Activated CD4-positive, alpha-beta T cell treated with anti-CD3 and anti-CD28 coated beads, Interleukin-2, Interleukin-6, amounts not matched to agents 100 ng/mL and 50 ng/mL, durations not matched to agents 16 hours and 8 hours (primary cell): ENCODE measurements around the gene NCOA4.
"Not testable (repeated sequence)": the region's sequence is repeated elsewhere in the genome, so short reads cannot be mapped to it uniquely, and the experiment has no call there.

Experiments
- DNase-seq: peaks from one replicate; pipeline ENCODE4 v3.0.0-alpha.2; 2020

Gene NCOA4

GRCh38 chr10:46030091-46030937 is at the start of gene NCOA4:
TSS of gene NCOA4 (minus strand) at chr10:46030623. CDS start at chr10:46016680, 13,943 bp downstream.
- peak; percentile 97 for DNase-seq

- no peak for DNase-seq
These were observed 49.6 kb upstream of the NCOA4 start for GRCh38 chr10:46079831-46080585.

GRCh38 chr10:46077731-46078413 is 47.4 kb upstream of the NCOA4 start:
- no peak for DNase-seq

DNA sequence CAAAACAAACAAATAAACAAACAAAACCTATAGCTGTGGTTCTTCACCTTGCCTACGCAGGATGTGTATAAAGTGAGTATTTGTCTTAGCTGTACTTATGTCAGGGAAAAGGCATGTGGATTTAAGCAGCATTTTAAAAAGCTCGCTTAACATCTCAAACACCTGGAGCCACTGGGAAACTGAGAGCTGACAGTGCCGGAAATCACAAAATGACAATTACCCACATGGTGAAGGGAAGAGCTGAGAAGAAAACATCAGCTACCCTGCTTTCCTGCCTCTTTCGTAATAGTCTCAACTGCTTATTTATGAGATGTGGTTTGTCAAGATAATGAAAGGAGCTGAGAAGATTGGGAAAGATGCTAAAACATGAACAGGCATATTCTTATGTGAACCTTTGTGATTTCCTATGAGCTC is 46.7 kb upstream of the NCOA4 start:
- no peak for DNase-seq

DNA sequence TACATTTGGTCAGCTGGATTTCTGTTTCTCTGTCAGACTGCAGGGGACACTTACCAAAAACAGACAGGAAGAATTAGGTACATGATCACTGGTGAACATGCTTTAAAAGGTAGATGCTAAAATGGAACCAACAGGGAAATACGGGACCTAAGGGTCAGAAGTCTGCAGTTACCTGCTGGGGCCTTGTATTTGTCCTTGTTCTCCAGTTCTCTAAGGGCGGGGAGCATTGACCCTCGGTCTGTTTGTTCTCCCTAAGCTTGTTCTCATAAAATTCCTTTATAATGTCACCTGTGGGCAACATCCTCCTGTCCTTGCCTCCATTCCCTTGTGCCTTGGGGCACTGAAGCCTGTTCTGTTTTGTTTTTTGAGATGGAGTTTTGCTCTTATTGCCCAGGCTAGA is 45.4 kb upstream of the NCOA4 start:
- no peak for DNase-seq

GRCh38 chr10:46074196-46074946 is 43.9 kb upstream of the NCOA4 start:
- DNase-seq: no peak

DNA sequence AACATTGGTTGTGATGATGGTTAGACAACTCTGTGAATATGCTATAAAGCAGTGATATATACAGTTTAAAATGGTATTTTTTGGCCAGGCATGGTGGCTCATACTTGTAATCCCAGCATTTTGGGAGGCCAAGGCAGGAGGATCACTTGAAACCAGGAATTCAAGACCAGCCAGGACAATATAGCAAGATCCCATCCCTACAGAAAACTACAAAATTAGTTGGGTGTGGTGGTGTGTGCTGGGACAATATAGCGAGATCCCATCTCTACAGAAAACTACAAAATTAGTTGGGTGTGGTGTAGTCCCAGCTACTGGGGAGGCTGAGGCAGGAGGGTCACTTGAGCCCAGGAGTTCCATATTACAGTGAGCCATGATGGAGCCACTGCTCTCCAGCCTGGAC is 43.1 kb upstream of the NCOA4 start:
- no peak for DNase-seq

GRCh38 chr10:46070749-46071148 is 40.3 kb upstream of the NCOA4 start:
- DNase-seq: no peak

DNA sequence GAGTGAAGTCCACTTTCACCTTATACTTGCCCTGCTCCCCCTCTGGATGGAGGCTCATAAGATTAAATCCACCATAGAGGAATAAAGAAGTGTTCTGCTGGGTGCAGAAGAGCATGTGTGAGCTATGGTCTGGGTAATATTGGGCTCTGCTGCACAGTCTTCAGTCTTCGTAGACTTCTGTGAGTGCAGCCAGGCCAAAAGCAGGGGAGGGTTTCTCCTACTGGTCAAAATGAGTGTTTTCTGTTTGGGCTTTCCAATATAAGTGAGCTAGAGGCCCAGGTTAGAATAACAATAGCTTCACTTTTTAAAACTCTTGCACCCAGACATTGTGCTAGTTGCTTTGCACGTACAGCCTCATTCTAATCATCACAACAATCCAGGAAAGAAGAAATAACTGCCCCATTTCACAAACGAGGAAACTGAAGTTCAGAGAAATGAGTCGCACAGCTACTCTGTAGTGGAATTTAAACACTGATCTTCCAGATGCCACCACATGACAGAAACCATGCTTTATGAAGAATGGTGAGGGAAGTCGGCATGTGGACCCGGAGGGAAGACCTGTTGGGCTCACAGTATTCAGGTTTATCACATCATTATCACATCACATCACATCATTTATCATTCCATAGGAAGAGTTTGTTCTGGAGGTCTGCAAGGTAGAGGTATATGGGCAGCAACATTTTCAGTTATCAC is 39.5 kb upstream of the NCOA4 start:
- DNase-seq: no peak

DNA sequence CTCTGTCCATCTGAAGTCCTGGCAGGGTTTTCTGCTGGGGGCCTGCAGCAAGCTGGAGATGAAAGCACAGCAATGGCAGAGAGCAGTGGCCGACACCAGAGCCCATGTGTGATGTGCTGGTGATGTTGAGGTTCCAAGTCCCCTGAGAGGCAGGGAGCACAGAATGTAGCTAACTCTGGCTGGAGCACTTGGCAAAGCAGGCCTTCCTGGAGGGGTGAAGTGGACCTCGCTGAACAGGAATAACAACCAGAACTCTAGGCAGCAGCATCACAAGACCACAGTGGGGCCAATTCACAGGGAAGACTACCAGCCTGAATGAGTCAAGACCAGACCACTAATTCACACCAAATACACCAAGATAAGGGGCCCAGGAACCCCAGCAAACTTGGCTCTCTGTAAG is 38.5 kb upstream of the NCOA4 start:
- no peak for DNase-seq

DNA sequence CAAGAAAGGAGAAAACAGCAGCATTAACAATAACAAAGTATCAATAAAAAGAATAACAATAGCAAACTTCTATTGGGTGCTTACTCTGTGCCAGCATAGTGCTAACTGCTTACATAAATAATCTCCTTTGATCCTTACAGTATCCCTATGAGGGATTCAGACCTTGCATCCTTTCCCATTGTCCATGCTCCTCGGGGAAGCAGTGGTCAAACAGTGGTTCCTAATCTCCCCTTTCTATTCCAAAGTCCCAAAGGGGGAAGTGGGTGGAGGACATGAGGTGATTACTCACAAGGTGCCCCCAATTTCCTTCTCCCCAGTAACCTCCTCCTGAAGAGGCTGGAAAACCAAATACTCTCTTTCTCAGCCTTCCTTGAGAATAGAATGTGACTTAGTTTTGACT is 37.7 kb upstream of the NCOA4 start:
- no peak for DNase-seq

GRCh38 chr10:46064269-46064817 is 33.9 kb upstream of the NCOA4 start:
- no peak for DNase-seq

- DNase-seq: no peak
These were observed 32.5 kb upstream of the NCOA4 start for GRCh38 chr10:46062723-46063428.

DNA sequence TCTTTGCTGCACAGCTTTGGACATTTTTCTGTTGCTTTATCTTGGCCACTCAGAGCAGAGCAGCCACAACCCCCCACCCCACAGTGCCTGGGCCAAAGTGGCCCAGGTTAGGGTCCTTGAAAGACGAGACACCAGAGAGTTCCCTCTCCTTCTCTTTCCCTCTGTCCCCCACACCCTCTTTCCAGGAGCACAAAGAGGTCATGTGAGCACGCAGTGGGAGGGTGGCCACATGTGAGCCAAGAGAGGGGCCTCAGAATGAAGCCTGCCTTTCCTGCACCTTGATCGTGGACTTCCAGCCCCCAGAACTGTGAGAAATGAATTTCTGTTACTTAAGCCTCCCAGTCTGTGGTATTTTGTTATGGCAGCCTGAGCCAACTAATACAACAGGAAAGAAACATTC is 30.3 kb upstream of the NCOA4 start:
- DNase-seq: no peak

- DNase-seq: not testable (repeated sequence)
These were observed 27.5 kb upstream of the NCOA4 start for GRCh38 chr10:46057927-46058326.

- DNase-seq: no peak
These were observed 26.6 kb upstream of the NCOA4 start for GRCh38 chr10:46057038-46057437.

GRCh38 chr10:46055771-46056170 is 25.3 kb upstream of the NCOA4 start:
- no peak for DNase-seq

DNA sequence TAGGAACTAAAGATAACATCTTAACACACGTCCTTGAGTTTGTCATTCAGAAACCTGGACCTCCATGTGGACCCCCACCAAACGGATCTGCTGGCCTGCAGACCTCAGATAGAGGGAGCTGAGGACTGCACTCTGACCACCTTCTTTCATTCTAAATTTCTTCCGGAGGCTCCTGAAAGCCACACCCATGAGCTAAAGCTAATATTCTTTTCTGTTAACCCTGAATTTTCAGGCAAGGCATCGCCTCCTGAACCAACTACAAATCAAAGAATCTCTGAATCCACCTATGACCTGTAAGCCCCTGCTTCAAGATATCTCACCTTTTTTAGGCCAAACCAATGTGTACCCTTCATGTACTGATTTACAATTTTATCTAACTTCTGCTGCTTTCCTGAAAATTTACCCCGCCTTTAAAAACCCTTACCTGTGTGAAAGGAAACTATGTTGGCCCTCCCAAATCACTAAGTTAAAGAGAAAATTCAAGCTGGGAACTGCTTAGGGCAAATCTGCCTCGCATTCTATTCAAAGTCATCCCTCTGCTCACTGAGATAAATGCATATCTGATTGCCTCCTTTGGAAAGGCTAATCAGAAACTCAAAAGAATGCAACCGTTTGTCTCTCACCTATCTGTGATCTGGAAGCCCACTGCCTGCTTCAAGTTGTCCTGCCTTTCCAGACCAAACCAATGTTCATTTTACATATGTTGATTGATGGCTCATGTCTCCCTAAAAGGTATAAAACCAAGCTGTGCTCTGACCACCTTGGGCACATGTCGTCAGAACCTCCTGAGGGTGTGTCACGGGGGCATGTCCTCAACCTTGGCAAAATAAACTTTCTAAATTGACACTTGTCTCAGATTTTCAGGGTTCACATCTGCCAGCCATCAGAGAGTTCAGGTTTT is 23.4 kb upstream of the NCOA4 start:
- DNase-seq: no peak

DNA sequence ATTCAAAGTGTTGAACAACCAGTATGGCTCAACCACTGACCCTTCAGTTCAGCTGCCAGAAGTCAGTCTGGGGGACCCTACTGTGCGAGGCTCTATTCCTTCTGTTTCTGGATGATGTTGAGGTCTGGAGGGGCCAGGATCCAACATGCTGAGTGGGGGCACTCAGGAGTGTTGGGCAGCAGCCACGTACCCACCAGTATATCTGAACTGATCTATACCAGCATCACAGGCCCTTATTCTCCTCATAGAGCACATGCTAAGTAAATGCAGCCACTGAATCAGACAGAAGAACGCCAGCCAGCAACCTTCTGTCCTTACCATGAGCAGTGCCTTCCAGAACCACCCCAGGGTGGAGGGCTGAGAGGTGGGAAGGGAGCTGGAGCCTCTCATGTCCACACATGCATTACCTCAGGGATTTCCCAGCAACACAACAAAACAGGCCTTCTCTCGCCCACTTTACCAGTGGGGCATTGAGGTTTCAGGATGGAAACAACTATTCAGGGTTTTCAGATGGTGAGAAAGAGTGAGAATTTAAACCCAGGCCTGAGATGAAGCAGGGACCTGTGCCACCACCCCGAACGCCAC is 22.5 kb upstream of the NCOA4 start:
- DNase-seq: no peak
